K562 (cell line): ENCODE data around the gene CARD8. TPM values are rescaled to one million over a fixed set of nuclear protein-coding genes. Genes with fewer than 3 reads are reported as not detected.

ENCODE experiments used
- BCL6 ChIP-seq: fragments of 250-450 bp; sonication (Bioruptor Pico); IDR thresholded peaks from 2 replicates; pipeline ENCODE4 v1.4.0; 2020
- KDM1A ChIP-seq, 2 experiments: fragments of 450-650 bp; IDR thresholded peaks; 2 replicates each; pipeline ENCODE4 v1.6.1; 2016; ENCODE audit warnings: mild to moderate bottlenecking in 2 of 2
- MXI1 ChIP-seq: IDR thresholded peaks from 2 replicates; pipeline ENCODE4 v1.6.1; 2011; ENCODE audit warnings: low read depth, mild to moderate bottlenecking, improper control_type of control experiment, low read length
- NCOR1 ChIP-seq: fragments of 450-650 bp; IDR thresholded peaks from 2 replicates; pipeline ENCODE4 v1.6.1; 2016; ENCODE audit warnings: mild to moderate bottlenecking, moderate library complexity
- POLR2A ChIP-seq: fragments of 450-650 bp; conservative IDR thresholded peaks from 2 replicates; pipeline ENCODE4 v1.6.1; 2016
- PYGO2 ChIP-seq: fragments of 450-650 bp; IDR thresholded peaks from 2 replicates; pipeline ENCODE4 v1.6.1; 2016; ENCODE audit warnings: mild to moderate bottlenecking, missing genetic modification characterization, moderate library complexity, missing compliant biosample characterization
- SIN3B ChIP-seq: fragments of 450-650 bp; IDR thresholded peaks from 2 replicates; pipeline ENCODE4 v1.6.1; 2017; ENCODE audit warnings: low read depth, mild to moderate bottlenecking, moderate library complexity
- TCF3 ChIP-seq: sonication (generic); formaldehyde crosslinking; IDR thresholded peaks from 2 replicates; pipeline ENCODE4 v1.4.0; 2020; ENCODE audit warnings: mild to moderate bottlenecking, missing genetic modification reagents
- ZBED1 ChIP-seq: IDR thresholded peaks from 2 replicates; pipeline ENCODE4 v1.6.1; 2014
- ZBTB7A ChIP-seq: IDR thresholded peaks from 2 replicates; pipeline ENCODE4 v1.6.1; 2011; ENCODE audit warnings: low read depth, mild to moderate bottlenecking, low read length, moderate library complexity, borderline replicate concordance; ENCODE audit not compliant: control insufficient read depth
- ZKSCAN1 ChIP-seq: fragments of 150-350 bp; IDR thresholded peaks from 2 replicates; pipeline ENCODE4 v1.6.1; 2016; ENCODE audit warnings: low read depth, low read length
- ZNF197 ChIP-seq: fragments of 200-800 bp; sonication (Bioruptor generic); IDR thresholded peaks from 2 replicates; pipeline ENCODE4 v1.6.1; 2016; ENCODE audit warnings: low read depth, missing genetic modification characterization, missing compliant biosample characterization
- ZNF695 ChIP-seq: fragments of 450-650 bp; formaldehyde crosslinking; IDR thresholded peaks from 2 replicates; pipeline ENCODE4 v1.4.0; 2020; ENCODE audit warnings: mild to moderate bottlenecking, moderate library complexity
- polyA plus RNA-seq, 8 experiments: library from polyadenylated mRNA; depleted of rRNA in 4 of 8; stranded (reverse) in 5 of 8; unstranded in 3 of 8; fragments of >200 nt; fragmentation: Nextera tagmentation in 2 of 8; fragmentation: Illumina TruSeq in 1 of 8; extraction: Ambion mirVana in 2 of 8; extraction: Trizol in 1 of 8; gene quantifications; 2 replicates each; pipeline versions ENCODE4 v1.2.1 to v1.2.3, GENCODE V29; 2011 to 2014; ENCODE audit warnings: inconsistent platforms in 1 of 8, missing spikeins in 1 of 8
- total RNA-seq, 7 experiments: library from RNA; depleted of rRNA in 6 of 7; stranded (reverse); fragments of >200 nt in 6 of 7; fragmentation: Illumina TruSeq in 2 of 7; extraction: Trizol in 2 of 7; gene quantifications; 2 replicates each; pipeline versions ENCODE4 v1.2.1 to v1.2.3, GENCODE V29; 2011 to 2021; ENCODE audit warnings: low replicate concordance in 1 of 7
- TF ChIP-seq, protein P1 (sequence below): fragments of 250-450 bp; sonication (Bioruptor Pico); IDR thresholded peaks from 2 replicates; pipeline ENCODE4 v1.4.0; 2020; ENCODE audit warnings: mild to moderate bottlenecking
- TF ChIP-seq, protein P2 (sequence below): fragments of 450-650 bp; formaldehyde crosslinking; IDR thresholded peaks from 2 replicates; pipeline ENCODE4 v1.4.0; 2020; ENCODE audit warnings: mild to moderate bottlenecking
- TF ChIP-seq, protein P3 (sequence below): fragments of 250-450 bp; sonication (Bioruptor Pico); IDR thresholded peaks from 2 replicates; pipeline ENCODE4 v1.4.0; 2020; ENCODE audit warnings: borderline replicate concordance
- TF ChIP-seq, protein P4 (sequence below): fragments of 250-450 bp; sonication (Bioruptor Pico); IDR thresholded peaks from 2 replicates; pipeline ENCODE4 v1.9.0; 2021; ENCODE audit warnings: mild to moderate bottlenecking, inconsistent platforms
- TF ChIP-seq, protein P5 (sequence below): IDR thresholded peaks from 2 replicates; pipeline ENCODE4 v1.6.1; 2014; ENCODE audit warnings: antibody characterized with exemption
- TF ChIP-seq, protein P6 (sequence below): fragments of 450-650 bp; formaldehyde crosslinking; IDR thresholded peaks from 2 replicates; pipeline ENCODE4 v1.4.0; 2020; ENCODE audit warnings: mild to moderate bottlenecking, moderate library complexity

CARD8 gene
- total and polyA plus RNA-seq, 9 of the 15 experiments (the other 6 are each of a cell fraction or from before 2014, with no cell fraction given): 11.5 to 26.4 (median 20.8) TPM

DNA sequence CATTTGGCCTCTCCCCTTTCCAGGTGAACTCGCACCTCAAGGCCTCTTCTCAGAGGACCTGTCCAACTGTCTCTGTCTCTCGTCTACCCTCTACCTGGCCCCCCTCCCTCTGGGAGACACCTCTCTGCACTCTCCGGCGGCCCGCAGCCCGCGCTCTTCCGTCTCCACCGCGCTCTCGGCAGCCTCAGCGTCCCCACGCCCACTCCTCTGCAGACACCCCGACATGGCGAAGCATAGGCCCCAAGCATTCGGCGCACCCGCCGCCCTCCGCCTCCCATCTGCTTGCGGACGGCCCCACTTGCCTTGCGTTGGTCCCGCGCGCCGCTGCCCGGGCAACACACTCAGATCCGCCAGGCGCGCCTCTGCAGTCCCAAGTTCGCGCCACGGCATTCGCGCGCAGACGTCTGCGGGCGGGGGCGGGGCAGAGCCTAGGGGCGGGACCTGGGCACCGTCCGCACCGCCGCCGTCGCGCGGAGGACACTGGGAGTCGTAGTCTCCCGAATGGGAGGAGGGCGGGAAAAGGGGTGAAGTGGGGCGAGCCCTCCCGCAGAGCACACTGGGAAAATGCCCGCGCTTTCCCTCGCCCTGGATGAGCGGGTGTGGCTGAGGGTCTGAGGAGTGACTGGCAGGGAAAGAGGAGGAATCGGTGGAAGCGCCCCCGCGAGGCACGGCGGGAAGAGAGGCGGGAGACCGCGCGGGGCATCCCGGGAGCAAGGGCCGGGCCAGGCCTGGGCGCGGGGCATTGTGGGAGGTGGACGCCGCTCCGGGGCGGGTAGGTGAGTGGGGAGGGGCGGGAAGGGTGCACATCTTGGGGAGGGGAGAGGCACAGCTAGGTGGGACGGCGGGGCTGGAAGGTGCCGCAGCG, 85.5 kb downstream of the CARD8 start, which contains the start of the genes LIG1 and ZSWIM9 (continued):
- TF ChIP-seq, protein P1, sequence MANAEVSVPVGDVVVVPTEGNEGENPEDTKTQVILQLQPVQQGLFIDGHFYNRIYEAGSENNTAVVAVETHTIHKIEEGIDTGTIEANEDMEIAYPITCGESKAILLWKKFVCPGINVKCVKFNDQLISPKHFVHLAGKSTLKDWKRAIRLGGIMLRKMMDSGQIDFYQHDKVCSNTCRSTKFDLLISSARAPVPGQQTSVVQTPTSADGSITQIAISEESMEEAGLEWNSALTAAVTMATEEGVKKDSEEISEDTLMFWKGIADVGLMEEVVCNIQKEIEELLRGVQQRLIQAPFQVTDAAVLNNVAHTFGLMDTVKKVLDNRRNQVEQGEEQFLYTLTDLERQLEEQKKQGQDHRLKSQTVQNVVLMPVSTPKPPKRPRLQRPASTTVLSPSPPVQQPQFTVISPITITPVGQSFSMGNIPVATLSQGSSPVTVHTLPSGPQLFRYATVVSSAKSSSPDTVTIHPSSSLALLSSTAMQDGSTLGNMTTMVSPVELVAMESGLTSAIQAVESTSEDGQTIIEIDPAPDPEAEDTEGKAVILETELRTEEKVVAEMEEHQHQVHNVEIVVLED (CRISPR knock-in tag): peak; percentile 95
- peak; percentile 36; the same call in 1 of the 2 replicates for TF ChIP-seq SIN3B
- TF ChIP-seq BCL6 (CRISPR knock-in tag): no peak; the same call in 1 of the 2 replicates
- TF ChIP-seq, protein P2, sequence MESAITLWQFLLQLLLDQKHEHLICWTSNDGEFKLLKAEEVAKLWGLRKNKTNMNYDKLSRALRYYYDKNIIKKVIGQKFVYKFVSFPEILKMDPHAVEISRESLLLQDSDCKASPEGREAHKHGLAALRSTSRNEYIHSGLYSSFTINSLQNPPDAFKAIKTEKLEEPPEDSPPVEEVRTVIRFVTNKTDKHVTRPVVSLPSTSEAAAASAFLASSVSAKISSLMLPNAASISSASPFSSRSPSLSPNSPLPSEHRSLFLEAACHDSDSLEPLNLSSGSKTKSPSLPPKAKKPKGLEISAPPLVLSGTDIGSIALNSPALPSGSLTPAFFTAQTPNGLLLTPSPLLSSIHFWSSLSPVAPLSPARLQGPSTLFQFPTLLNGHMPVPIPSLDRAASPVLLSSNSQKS (CRISPR knock-in tag): no peak
- TF ChIP-seq NCOR1: 0 out of 2 replicates have a peak, but pooled peaks have one; percentile 22
- TF ChIP-seq, protein P3, sequence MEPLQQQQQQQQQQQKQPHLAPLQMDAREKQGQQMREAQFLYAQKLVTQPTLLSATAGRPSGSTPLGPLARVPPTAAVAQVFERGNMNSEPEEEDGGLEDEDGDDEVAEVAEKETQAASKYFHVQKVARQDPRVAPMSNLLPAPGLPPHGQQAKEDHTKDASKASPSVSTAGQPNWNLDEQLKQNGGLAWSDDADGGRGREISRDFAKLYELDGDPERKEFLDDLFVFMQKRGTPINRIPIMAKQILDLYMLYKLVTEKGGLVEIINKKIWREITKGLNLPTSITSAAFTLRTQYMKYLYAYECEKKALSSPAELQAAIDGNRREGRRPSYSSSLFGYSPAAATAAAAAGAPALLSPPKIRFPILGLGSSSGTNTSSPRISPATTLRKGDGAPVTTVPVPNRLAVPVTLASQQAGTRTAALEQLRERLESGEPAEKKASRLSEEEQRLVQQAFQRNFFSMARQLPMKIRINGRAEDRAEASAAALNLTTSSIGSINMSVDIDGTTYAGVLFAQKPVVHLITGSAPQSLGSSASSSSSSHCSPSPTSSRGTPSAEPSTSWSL: no peak
- TF ChIP-seq, protein P4, sequence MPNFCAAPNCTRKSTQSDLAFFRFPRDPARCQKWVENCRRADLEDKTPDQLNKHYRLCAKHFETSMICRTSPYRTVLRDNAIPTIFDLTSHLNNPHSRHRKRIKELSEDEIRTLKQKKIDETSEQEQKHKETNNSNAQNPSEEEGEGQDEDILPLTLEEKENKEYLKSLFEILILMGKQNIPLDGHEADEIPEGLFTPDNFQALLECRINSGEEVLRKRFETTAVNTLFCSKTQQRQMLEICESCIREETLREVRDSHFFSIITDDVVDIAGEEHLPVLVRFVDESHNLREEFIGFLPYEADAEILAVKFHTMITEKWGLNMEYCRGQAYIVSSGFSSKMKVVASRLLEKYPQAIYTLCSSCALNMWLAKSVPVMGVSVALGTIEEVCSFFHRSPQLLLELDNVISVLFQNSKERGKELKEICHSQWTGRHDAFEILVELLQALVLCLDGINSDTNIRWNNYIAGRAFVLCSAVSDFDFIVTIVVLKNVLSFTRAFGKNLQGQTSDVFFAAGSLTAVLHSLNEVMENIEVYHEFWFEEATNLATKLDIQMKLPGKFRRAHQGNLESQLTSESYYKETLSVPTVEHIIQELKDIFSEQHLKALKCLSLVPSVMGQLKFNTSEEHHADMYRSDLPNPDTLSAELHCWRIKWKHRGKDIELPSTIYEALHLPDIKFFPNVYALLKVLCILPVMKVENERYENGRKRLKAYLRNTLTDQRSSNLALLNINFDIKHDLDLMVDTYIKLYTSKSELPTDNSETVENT (CRISPR knock-in tag): peak; percentile 45; the same call in 1 of the 2 replicates
- no peak for TF ChIP-seq ZBTB7A
- TF ChIP-seq PYGO2: no peak
- no peak; the same call in 1 of the 2 replicates for TF ChIP-seq MXI1
- TF ChIP-seq ZNF695 (CRISPR knock-in tag): no peak
- TF ChIP-seq ZBED1: 0 out of 2 replicates have a peak, but pooled peaks have one; percentile 9
- TF ChIP-seq POLR2A: peak; percentile 85
- TF ChIP-seq, protein P5, sequence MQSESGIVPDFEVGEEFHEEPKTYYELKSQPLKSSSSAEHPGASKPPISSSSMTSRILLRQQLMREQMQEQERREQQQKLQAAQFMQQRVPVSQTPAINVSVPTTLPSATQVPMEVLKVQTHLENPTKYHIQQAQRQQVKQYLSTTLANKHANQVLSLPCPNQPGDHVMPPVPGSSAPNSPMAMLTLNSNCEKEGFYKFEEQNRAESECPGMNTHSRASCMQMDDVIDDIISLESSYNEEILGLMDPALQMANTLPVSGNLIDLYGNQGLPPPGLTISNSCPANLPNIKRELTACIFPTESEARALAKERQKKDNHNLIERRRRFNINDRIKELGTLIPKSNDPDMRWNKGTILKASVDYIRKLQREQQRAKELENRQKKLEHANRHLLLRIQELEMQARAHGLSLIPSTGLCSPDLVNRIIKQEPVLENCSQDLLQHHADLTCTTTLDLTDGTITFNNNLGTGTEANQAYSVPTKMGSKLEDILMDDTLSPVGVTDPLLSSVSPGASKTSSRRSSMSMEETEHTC: no peak
- TF ChIP-seq ZNF197 (CRISPR knock-in tag): peak; percentile 97
- no peak for TF ChIP-seq ZKSCAN1
- TF ChIP-seq KDM1A (IDR thresholded peaks at IDR 0.05): no peak
- TF ChIP-seq, protein P6, sequence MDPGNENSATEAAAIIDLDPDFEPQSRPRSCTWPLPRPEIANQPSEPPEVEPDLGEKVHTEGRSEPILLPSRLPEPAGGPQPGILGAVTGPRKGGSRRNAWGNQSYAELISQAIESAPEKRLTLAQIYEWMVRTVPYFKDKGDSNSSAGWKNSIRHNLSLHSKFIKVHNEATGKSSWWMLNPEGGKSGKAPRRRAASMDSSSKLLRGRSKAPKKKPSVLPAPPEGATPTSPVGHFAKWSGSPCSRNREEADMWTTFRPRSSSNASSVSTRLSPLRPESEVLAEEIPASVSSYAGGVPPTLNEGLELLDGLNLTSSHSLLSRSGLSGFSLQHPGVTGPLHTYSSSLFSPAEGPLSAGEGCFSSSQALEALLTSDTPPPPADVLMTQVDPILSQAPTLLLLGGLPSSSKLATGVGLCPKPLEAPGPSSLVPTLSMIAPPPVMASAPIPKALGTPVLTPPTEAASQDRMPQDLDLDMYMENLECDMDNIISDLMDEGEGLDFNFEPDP (CRISPR knock-in tag): no peak
- TF ChIP-seq TCF3 (CRISPR knock-in tag): no peak
